GM13976 (cell line): Measurements from ENCODE around the gene GIPC2.
A peak's percentile ranks its signal among the peaks of the same experiment; 100 is the strongest.

Experiments
- DNase-seq: peaks from one replicate; pipeline ENCODE4 v3.0.0; 2012; ENCODE audit warnings: low spot score
- in situ Hi-C: fragments of 300-500 bp; cut with MboI; formaldehyde crosslinking; loops from one replicate; pipeline ENCODE4 v1.12.0; 2022; ENCODE audit warnings: low sequenced_read_pairs, mixed read lengths, inconsistent platforms; ENCODE audit not compliant: unreplicated experiment
- TF ChIP-seq, protein P1 (sequence below): IDR thresholded peaks from 2 replicates; pipeline ENCODE4 v1.5.1; 2012; ENCODE audit warnings: borderline replicate concordance, mild to moderate bottlenecking; ENCODE audit not compliant: insufficient read depth; ENCODE audit errors: extremely low read depth, missing control alignments, control extremely low read depth

GIPC2 gene

DNA sequence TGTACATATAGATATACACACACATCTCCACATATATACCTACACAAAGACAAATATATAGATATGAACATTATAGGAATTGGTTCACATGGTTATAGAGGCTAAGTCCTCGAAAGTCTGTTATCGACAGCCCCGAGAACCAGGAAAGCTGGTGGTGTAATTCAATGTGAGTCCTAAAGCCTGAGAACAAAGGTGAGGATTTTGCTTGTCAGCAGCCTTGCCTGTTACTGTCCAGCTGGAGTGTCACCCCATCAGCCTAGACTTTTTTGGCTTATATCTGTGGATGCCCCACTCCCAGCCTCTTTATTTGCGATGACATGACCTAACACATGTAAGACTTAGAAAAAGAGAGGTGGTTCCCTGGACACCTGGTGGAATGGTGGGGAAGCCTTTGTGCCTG, 97.0 kb downstream of the GIPC2 start:
- in situ Hi-C loops, result no loop called here
- TF ChIP-seq, protein P1, sequence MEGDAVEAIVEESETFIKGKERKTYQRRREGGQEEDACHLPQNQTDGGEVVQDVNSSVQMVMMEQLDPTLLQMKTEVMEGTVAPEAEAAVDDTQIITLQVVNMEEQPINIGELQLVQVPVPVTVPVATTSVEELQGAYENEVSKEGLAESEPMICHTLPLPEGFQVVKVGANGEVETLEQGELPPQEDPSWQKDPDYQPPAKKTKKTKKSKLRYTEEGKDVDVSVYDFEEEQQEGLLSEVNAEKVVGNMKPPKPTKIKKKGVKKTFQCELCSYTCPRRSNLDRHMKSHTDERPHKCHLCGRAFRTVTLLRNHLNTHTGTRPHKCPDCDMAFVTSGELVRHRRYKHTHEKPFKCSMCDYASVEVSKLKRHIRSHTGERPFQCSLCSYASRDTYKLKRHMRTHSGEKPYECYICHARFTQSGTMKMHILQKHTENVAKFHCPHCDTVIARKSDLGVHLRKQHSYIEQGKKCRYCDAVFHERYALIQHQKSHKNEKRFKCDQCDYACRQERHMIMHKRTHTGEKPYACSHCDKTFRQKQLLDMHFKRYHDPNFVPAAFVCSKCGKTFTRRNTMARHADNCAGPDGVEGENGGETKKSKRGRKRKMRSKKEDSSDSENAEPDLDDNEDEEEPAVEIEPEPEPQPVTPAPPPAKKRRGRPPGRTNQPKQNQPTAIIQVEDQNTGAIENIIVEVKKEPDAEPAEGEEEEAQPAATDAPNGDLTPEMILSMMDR, result no peak
- no peak for DNase-seq

DNA sequence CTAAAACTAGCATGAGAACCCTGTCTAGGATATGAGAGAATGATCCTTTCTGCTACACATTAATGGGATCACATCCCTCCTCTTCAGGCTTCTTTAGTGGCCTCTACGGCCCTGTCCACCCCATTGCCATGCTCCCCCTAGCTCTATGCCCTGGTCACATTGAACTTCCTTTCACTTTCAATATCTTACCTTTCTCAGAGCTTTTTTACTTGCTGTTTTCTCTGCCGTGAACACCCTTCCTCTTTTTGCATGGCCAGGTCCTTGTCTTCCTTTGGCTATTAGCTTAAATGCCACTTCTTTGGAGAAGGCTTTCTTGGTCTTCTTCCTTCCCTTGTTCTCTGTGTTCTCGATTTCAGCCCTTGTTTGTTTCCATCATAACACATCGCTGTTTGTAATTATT, 97.4 kb downstream of the GIPC2 start:
- TF ChIP-seq, protein P1, result no peak
- in situ Hi-C loops, result no loop called here
- DNase-seq, result peak; percentile 21

DNA sequence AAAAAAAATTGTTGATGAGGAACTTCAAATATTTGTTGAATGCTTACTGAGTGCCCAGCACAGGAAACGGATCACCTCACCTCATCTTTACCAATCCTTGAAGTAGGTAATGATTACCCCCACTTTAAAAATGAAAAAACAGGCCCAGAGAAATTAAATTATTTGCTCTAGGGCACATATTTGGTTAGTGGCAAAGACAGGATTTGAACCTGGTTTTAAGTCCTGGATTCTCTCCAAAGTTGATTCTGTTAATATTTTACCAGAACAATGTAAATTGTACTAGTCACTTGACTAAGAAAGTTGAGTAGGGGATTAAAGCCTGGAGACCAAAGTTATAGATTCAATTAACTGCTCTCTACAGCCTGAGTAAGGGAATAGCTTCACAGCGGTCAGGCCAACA, 97.9 kb downstream of the GIPC2 start:
- in situ Hi-C loops, result no loop called here
- no peak for DNase-seq
- TF ChIP-seq, protein P1, result no peak

DNA sequence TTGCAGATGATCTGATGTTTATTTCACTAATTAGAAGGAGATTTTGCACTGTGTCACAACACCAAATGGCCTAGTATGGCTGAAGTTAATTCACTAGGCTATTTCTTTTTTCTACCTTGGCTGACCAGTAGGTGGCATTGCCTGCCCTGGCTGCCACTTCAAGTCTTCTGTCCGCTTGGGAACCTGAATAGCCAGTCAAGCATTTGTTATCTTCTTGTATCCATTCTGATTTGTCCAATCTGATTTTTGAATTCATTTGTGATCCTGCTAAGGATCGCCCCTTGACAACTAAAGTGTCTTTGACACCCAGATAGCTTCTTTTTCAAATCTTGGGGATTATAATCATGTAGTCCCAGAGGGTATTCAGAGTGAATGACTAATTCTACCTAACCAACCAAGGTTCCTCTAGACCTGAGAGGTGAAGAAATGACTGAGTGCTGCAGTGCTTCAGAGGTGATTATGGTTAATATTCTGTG, 99.4 kb downstream of the GIPC2 start:
- in situ Hi-C loops, result no loop called here
- peak; percentile 31 for DNase-seq

DNA sequence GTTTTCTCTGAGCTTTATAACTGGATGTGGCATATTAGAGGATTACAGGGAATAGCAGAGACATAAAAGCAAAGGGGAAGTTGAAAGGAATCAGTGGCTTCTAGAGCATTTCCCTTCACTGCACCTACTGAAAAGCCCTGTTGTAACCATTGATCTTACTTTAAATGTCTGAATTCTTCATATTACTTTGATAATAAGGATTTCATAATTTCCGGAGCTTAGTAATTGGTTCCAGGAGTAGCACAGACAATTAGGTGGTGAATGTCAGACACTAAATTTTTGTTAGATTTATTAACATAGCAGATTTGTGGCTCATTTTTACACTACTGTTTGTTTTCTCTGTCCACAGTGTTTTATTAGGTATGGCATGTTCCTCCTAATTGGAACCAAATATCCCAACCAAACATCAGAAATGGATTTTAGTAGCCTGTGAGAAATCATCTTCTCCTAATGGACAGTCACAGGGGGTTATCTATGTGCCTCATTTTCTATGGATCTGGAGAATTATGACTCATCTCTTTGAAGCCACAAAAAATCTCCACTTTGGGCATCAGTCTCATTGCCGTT, 100.5 kb downstream of the GIPC2 start:
- DNase-seq, result no peak
- in situ Hi-C loops, result no loop called here
- TF ChIP-seq, protein P1, result no peak

More for the DNA sequence above, 99.4 kb downstream of the GIPC2 start:
- TF ChIP-seq, protein P1, result peak; percentile 84

DNA sequence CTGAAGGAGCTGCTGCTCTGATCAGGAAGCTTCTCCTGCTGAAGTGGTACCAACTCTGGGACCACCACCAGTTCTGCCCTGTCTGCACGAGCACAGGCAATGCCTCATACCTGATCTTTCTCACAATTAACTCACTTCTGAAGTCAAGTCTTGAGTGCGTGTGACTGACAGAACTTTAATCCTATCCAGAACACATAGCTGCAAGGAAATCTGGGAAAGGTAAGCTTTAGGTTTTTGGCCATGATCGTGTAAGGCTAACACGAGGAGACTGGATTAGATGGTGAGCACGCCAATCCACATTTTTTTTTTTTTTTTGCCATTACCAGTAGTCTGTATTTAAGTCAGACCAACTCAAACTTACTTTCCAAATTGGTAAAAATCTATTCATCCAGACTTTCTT, 101.3 kb downstream of the GIPC2 start:
- in situ Hi-C loops, result no loop called here
- no peak for DNase-seq
- TF ChIP-seq, protein P1, result no peak
